Stimulated activated CD4-positive, alpha-beta T cell treated with anti-CD3 and anti-CD28 coated beads, Interleukin-4, amount 100 ng/mL, for 4 hours (primary cell): ENCODE results near the gene CCR1.

Source experiments
- DNase-seq, 2 experiments: peaks; one replicate each; pipeline ENCODE4 v3.0.0-alpha.2; 2020

CCR1 gene

DNA sequence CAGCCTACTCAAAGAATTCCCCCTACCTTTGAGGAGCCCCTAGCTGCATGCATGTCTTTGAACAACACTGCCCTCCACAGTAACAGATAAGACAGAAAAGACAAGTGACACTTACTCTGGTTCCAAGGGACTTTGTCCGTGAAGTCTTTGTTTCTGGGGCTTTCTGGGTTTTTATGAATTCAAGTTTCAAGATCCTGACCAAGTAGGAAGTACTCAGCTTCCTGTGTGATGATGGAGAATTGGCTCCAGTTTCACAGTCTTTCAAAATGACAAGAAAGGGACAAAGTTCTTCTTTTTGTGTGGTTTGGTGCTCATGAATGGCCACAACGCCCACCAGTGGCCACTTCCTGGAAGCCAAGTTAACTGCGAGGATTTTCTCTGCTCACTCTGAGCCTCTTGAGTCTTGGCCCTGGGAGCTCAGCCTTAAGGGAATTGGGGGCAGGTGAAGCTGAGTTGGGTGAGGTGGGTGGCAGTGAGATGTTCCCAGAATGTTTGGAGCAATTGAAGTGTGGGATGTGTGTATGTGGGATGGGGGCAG, at the start of gene CCR1:
Gene CCR1, minus strand, starts transcription at position 147 of the 538 bp plus-strand sequence. CDS start 4,000 bp downstream, outside the sequence.
- peak in 1 of 2 experiments; percentile 3 for DNase-seq

DNA sequence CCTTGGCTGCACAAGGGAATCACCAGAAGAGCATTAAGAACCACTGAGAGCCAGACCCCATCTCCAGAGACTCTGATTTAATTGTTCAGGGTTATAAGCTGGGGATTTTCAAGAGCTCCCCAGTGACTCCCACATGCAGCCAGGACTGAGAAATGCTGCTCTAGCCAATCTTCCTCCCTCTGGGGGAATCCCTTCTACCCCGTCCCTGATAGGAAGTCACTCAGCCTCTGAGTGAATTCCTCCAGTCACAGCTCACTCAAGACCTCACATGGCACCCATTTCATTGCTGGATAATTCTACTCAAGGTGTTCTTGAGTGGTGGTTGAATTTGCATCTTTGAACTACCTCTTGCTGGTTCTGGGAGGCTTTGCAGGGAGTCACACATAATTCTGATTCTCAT, 44.9 kb upstream of the CCR1 start:
- DNase-seq = no peak

DNA sequence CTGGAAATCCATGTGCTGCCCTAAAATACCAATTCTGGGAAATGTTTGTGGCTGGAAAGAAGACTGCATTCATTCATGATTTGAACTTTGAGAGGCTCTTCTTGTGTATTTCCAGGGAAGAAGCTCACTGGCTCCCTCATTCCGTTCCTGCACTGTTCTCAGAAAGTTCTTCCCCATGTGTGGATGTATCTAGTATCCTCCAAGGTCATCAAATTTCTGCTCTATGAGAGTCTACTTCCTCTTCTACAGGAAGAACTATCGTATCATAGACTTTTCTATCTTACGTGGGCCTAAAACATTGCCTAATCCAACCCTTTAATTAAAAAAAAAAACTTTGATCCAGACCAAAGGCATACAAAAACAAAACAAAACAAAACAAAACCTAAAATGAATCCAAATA, 37.0 kb upstream of the CCR1 start:
- DNase-seq = no peak

DNA sequence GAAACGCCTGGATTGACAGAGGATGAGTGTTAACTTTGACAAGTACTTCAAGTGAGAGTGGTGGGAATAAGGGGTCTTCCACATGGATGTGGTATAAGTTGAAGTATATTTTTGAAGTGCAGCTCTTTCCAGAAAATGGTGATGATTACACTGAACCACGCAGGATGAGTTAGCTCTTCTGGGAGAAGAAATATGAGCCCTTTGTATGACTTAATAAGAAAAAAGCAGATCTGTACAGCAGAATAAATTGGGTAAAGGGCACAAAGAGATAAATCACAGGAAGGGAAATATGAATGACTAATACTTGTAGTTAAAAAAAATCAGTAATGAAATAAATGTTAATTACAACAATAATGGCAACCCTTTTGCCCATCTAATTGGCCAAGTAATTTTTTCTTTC, 35.4 kb upstream of the CCR1 start:
- no peak for DNase-seq

DNA sequence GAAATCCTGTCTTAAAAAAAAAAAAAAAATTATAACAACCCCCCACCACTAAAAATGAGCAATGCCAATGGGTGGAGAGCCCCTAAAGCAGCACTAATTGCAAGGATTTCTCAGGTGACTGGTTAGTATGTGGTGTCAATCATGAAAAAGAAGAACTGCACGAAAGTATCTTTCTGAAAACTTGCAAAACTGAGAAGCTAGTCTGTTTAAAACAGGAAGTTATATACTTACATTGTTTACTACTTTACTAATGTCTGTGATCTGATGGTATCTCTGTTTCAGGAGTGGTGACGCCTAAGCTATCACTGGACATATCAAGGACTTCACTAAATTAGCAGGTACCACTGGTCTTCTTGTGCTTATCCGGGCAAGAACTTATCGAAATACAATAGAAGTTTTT, 34.0 kb upstream of the CCR1 start, which contains the start of gene CCR3:
Gene CCR3, plus strand, starts transcription at position 341 of the 400 bp plus-strand sequence. CDS start 22,699 bp downstream, outside the sequence.
- DNase-seq = no peak

DNA sequence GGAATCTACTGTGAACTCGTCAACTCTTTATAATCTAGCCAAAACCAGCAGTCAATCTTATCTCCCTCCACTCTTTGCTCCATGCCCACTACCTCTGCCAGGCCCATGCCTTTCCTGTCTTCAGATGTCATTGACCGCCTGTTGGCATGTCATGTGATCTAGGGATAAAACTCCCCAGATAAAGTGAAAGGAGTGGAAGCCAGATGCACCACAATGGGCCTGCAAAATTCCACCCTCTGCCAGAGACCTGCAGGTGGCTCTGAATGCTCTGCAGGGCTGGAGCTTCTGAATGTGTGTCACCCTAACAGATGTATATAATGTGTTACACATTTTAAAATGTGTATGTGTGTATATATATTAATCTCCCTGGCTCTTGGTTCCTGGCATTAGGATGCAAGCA, 31.8 kb upstream of the CCR1 start:
- DNase-seq = no peak

DNA sequence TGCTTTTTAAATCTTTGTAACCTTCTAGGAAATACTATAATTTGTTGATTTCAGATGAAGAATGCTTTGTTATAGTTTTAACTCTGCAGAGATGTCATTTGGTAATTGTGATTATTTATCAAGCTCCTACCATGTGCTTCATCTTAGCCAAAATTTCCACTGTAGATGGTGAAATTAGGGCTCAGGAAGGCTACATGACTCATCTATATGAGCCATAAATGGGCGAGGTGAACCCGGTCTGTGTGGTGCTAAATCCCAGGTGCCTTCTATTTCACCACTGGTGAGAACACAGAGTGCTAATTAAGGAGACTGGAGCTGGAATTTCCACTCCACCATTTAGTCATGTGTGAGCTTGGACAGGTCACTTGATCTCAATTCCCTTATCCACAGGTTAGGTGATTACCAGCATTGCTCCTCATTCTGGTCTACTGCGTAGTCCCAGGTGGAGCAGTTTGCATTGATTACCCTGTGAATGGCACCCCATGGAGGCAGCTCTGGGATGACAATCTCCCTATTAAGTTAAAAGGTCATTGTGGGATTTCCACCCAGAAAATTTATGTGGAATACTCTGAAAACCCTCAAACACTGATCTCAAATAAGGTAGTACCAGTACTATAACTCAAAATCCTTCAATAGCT, 31.3 kb upstream of the CCR1 start:
- DNase-seq = no peak

DNA sequence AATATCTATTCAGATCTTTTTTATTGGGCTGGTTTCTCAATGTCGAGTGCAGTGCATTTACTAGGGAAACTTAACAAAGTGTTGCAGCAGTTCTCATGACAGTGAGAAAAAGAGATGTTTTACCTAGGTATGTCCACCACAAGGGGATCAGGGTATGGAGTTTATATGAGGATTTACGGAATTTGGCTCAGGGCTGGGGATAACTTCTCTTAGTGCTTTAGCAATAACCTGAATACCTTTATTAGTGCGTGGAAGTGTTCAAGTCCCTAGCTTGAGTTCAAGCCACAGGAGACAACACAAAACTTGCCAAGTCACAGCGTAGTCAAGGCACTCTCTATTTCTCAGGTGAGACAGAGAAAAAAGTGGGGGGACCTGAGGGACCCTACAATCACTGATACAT, 30.3 kb upstream of the CCR1 start:
- no peak for DNase-seq

DNA sequence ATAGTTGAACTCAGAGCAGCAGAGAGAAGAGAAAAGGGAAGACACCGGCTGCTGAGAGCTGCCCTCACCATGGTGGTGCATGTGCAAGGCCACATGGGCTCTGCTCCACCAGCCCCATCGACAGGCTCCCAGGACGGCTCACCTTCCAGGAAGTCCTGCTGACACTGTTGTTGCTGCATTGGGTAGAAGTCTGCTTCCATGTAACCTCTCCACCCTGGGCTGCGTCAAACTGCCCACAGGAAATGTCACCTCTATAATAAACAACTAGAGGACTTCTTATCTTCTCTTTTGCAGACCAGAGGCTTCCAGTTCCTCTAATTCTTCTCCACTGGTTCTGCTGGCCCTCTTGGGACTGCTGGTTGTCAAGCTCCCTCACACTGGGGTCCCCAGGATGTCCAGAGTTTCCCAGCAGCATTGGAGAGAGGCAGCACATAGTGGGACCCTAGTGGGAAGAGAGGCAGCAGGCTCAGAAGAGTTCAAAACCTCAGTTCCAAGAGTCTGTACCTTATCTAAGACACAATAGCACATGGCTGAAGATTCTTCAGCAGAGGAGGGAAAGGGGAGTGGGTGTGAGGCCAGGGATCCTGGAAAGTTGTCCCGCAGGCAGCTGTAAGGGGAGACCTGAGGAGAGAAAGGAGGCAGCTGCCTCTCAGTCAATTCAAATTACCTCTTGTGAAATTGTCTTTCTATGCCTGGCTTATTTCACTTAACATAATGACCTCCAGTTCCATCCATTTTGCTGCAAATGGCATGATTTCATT, 28.4 kb upstream of the CCR1 start:
- DNase-seq = no peak

DNA sequence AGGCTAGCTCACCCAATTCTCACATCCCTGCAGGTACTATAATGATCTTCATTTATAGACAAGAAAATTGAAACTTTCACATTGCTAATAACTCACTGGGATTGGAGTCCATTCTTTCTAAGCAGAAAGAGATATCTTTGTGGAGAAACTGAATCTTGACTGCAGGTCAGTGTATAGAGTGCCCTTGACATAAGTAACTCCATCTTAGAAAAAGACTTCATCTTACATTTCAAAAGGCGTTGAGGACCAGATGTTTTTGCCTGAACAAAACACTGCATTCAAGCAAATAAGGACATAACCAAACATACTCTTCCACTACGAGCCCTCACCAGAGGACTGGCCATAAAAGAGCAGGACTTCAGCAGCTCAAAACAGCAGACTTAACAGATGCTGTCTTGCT, 27.3 kb upstream of the CCR1 start:
- no peak for DNase-seq

DNA sequence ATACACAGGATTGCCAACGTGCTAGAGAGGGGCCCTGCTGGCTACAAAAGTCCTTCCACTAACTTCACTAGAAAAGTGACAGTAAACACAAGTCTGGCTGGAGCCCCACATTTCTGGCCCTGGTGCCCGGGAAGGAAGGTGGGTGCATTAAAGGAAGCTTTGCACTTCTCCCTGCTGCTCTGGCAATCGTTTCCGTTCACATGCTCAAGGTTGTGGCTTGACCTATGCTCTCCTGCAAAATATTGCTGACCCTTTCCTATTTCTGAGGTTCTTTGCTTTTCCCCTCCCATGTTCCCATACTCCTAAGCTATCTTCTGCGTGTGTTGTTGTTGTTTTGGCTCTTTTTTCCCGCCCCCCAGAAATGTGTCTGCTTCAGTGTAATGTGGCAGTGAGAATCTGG, 25.1 kb upstream of the CCR1 start:
- DNase-seq = no peak

DNA sequence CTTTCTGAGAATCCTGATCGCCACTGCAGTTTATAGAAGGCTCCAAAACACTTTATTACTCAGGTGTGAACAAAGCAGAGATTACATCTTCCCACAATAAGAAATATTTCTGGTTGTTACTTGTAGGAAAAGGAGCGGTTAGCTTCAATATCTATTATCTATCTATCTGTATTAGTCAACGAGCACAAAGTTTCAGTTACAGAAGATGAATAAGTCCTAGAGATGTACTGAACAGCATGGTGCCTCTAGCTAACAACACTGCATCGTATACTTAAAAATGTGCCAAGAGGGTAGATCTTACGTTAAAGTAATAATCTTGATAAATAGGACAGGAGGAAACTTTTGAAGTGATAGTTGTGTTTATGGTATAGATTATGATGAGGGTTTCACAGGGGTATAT, 23.2 kb upstream of the CCR1 start:
- no peak for DNase-seq

DNA sequence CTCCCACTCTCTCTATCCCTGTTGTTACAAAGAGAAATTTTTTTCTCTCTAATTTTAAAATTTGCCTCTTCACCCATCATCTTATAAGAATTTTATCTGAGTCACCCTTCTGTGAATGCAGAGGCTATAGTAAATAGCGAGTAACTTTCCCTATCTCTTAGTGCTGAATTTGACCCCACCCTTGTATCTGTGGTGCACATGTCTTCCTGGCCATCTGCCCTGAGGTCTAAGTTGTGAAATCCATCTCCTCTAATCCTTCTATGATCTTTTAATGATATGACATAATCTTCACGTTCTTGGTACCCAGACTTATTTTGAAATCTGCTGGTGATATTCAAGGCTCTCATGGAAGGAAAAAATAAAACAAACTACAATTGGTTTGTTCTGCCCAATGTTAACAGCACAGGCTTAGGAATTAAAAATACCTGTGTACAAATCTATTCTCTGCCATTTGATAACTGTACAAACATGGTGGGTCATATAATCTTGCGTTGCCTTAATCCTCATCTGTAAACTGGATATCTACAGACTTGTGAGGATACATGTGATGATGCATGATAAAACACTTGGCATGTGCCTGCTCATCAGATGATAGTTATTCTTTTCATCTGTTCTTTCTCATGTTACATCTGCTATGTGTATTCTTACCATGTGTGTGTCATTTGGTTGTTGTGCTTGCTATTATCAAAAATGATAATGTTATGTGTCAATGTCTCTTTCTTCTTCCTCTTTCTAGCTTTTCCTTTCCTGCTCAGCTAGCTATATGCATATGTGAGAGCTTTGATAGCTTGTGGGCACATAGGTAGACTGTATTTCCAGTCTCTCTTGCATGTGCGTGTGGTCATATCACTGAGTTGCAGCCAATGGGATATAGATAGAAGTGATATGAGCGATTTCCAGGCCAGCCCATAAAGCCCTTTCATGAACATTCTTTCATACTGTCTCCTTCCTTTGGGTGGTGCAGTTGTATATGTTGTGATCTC, 20.4 kb upstream of the CCR1 start:
- no peak for DNase-seq

DNA sequence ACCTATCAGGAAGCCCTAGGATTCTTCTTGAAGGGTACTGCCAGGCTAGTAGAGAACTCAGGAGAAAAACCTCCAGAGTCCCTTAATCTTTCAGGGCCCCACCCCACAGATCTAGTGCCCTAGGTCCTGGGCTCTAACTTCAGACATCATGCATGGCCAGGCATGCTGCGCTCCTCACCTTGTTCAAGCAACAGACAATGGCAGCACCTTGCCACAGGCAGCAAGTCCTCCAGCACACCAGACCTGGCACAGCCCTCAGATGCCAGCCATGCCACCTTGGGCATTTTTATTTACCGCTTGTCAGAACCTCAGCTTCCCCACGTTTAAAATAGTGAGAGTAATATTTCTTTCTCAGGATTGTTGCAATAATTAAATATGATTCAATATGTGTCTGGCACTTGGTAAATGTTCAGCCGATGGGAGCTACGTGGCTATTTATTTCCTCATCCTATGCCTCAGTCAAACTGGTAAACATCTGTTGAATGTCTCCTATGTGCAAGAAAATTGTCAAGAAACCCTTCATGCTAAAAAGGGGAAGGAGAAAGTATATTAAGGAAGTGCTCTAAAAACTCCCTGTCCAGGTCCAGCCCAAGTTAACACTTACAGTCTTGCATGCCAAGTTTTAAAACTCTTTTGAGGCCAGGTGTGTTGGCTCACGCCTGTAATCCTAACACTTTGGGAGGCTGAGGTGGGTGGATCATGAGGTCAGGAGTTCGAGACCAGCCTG, 14.5 kb upstream of the CCR1 start:
- DNase-seq = no peak

DNA sequence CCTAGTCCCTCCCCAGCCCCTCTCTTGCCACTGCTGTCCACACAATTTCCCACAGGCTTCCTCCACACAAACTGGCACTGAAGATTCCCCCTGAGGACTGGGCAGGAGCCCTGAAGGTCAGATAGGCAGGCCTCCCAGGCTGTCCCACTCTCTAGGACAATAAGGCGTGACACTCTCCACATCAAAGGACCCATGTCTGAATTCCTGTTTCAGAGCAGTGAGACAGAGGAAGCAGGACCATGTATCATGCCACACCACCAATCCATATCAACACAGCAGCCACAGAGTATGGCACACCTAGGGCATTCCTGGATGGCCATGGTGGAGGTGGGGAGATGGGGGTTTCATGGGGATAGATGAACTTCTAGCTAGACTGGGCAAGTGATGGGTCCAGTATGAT, 13.8 kb upstream of the CCR1 start:
- no peak for DNase-seq

DNA sequence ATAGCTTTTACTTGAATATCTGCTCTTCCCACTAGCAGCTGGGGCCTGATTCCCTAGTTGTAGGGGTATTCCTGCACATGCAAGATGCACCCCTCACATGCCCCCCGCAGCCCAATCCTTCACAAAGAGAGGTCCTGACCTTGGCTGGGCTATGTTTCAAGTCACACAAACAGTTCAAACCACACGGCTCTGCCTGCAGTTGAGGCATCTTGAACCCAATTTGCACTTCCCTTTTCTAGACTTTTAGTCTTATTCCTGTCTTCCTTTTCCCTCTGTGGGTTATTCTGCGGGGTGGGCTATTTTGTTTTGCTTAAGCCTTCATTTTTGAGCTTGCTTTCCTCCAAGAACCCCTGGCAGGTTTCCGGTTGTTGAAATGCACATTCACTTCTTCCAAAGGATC, 13.3 kb upstream of the CCR1 start:
- DNase-seq = no peak

DNA sequence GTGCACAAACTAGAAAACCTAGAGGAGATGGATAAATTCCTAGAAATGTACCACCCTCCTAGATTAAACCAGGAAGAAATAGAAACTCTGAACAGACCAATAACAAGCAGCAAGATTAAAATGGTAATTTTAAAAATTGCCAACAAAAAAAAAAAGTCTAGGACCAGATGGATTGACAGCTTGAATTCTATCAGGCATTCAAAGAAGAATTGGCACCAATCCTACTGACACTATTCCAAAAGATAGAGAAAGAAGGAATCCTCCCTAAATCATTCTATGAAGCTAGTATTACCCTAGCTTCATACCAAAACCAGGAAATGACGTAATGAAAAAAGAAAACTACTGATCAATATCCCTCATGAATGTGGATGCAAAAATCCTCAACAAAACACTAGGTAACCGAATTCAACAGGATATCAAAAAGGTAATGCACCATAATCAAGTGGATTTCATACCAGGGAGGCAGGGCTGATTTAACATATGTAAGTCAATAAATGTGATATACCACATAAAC, 10.1 kb upstream of the CCR1 start:
- DNase-seq = no peak

DNA sequence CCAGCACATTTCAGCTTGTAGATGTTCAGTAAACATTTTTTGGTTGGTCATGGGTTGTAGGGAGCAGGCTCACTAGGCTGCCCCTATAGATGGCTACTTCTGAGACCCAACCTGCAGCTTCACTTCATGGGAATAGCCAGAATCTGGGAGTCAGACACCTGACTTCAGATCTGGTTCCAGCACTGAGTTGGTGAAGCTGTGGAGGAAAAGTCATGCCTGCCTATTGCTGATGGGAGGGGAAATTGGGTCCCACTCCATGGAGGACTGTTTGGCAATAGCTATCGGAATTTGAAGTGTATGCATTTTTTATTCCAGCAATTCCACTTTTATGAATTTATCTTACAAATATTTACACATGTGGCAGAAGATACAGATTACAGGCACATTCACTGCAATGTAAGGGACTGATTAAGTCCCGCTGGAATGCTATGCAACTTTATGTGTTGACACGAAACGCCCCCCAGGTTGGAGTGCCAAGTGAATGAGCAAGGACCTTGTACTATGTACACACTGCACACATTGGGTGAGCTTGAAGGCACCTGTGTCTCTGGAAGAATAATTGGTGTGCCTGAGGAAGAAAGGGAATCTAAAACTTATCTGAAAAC, 7.8 kb upstream of the CCR1 start:
- DNase-seq = no peak

DNA sequence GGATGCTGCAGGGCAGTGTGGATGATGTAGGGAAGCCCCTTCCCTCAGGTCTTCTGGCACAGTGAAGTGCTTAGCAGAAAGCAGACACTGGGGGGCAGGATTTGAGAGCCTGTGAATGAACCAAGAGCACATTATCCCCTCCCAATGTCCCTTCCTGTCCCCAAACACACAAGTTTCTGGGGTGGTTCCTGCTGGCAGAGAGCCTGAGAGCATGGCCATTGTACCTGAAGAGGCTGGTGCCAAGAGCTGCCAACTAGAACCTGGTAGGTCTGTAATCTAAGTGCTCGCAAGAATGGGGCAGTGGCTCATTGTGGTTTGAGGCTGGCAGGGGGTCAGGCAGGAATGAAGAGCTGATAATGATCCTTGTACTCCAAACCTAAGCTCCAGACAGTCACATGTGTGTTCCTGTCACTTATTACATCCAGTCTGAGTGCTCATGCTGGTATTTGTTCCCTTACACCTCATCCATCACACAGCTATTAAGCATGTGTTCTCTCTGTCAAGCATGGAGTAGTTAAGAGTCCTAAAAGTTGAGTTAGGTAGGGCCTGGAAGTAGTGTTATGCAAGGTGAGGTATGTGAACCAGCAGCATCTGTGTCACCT, 6.7 kb upstream of the CCR1 start:
- no peak for DNase-seq

DNA sequence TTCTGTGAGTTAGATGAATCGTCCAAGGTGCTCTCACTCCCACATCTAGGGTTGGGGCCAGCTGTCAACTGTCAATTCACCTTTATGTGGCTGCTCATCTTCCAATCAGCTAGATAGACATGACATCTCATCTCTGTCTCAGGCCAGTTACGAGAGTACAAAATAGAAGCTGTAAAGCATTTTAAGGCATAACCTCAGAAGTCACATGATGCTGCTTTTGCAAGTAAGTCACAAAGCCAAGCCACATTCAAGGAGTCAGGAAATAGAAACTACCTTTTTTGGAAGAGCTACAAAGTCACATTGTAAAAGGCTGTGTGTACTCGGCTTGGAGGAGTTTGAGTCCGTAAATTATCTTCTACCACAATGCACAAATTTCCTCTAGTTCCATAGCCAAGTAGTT, 5.1 kb upstream of the CCR1 start:
- DNase-seq = peak in 1 of 2 experiments; percentile 7

DNA sequence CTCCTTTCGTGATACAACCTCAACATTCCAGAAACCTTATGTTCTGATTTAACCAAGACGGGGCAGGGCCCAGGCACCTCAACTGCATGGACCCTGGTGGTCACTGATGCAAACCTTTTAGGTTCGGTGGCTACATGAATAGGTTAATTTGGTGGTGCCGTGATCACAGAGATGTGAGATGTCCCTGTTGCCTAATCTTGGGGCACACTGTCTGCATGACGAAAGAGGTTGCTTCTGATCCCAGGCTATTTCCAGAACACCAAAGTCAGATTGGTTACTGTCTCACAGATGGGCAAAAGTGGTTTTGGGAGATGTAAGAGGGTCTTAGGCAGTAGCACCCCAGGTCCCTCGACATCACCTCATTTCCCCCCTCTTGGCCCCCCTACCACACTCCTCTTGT, 4.0 kb upstream of the CCR1 start:
- DNase-seq = no peak
